Endodermal cell (in vitro differentiated cells): ENCODE measurements around the gene RADX. TPM values are rescaled to one million over a fixed set of nuclear protein-coding genes. Genes with fewer than 3 reads are reported as not detected.

Source experiments
- DNase-seq: peaks from one replicate; pipeline ENCODE4 v3.0.0-alpha.2; 2017
- H3K27ac ChIP-seq: 2 replicates; pipeline ENCODE4 v1.5.1; 2013; ENCODE audit warnings: mild to moderate bottlenecking, low read depth, low read length, moderate library complexity
- H3K27me3 ChIP-seq: 2 replicates; pipeline ENCODE4 v1.6.1; 2013; ENCODE audit warnings: mild to moderate bottlenecking, low read length, moderate library complexity; ENCODE audit not compliant: insufficient read depth, control insufficient read depth, poor library complexity, severe bottlenecking
- H3K36me3 ChIP-seq: 2 replicates; pipeline ENCODE4 v1.7.0; 2013; ENCODE audit warnings: mild to moderate bottlenecking, low read length, moderate library complexity; ENCODE audit not compliant: control insufficient read depth, insufficient read depth
- H3K4me1 ChIP-seq: one replicate; pipeline ENCODE4 v1.7.0; 2013; ENCODE audit warnings: low read length; ENCODE audit not compliant: control insufficient read depth, insufficient read depth
- H3K4me3 ChIP-seq: 2 replicates; pipeline ENCODE4 v1.5.1; 2013; ENCODE audit warnings: mild to moderate bottlenecking, low read length, moderate library complexity
- H3K9ac ChIP-seq: 2 replicates; pipeline ENCODE4 v1.6.1; 2013; ENCODE audit warnings: mild to moderate bottlenecking, low read length, moderate library complexity; ENCODE audit not compliant: poor library complexity, severe bottlenecking; ENCODE audit errors: extremely low read depth
- H3K9me3 ChIP-seq: 2 replicates; pipeline ENCODE4 v1.6.1; 2013; ENCODE audit warnings: mild to moderate bottlenecking, low read length, moderate library complexity; ENCODE audit not compliant: control insufficient read depth
- H3K27ac Mint-ChIP-seq: 2 replicates; pipeline ENCODE4 v1.8.0; 2020; ENCODE audit warnings: mixed read lengths
- H3K27me3 Mint-ChIP-seq: 2 replicates; pipeline ENCODE4 v1.8.0; 2021; ENCODE audit warnings: mild to moderate bottlenecking, mixed read lengths; ENCODE audit not compliant: insufficient read depth
- H3K36me3 Mint-ChIP-seq: 2 replicates; pipeline ENCODE4 v1.8.0; 2020; ENCODE audit warnings: low read depth, mixed read lengths
- H3K4me1 Mint-ChIP-seq: 2 replicates; pipeline ENCODE4 v1.8.0; 2020; ENCODE audit warnings: mixed read lengths
- H3K4me3 Mint-ChIP-seq: 2 replicates; pipeline ENCODE4 v1.8.0; 2020; ENCODE audit warnings: mild to moderate bottlenecking, moderate library complexity, mixed read lengths
- H3K9me3 Mint-ChIP-seq: 2 replicates; pipeline ENCODE4 v1.8.0; 2020; ENCODE audit warnings: mild to moderate bottlenecking, mixed read lengths
- WGBS, 2 experiments: methylation state at CpG; one replicate each; pipeline versions ENCODE4 v1.1.5 to v1.1.7; 2013; ENCODE audit warnings: missing lambda C conversion rate in 2 of 2, mixed read lengths in 1 of 2; ENCODE audit not compliant: insufficient coverage in 1 of 2, insufficient read length in 1 of 2; 5-methylcytosine and 5-hydroxymethylcytosine counted together
- total RNA-seq, 2 donors: library from RNA; stranded (reverse); fragmentation: NEBNext Ultra II Directional in 1 of 2; extraction: Animal tissue kit (Norgen Biotek cat#: 25700) in 1 of 2; gene quantifications; 2 replicates in 1 of 2; 3 replicates in 1 of 2; pipeline ENCODE4 v1.2.1, GENCODE V29; 2021
- TF ChIP-seq, protein P1 (sequence below): fragments of 200-600 bp; sonication (generic); conservative IDR thresholded peaks from 2 replicates; pipeline ENCODE4 v1.5.0; 2021; ENCODE audit warnings: antibody characterized with exemption, mild to moderate bottlenecking

Gene RADX
- total RNA-seq, 2 donors from 2014 or later = 0.40 to 4.3 TPM

- no peak overlapping the region for H3K4me3 ChIP-seq
- Mint-ChIP-seq H3K4me3 (no peak overlapping the region), H3K36me3 (no peaks in the 10 kb centered on the region), H3K4me1 (peaks cover 8% of the 10 kb centered on the region), H3K27ac (no peak overlapping the region), H3K27me3 (peaks cover 2% of the 10 kb centered on the region), H3K9me3 (peaks cover 39% of the 10 kb centered on the region)
- TF ChIP-seq, protein P1, sequence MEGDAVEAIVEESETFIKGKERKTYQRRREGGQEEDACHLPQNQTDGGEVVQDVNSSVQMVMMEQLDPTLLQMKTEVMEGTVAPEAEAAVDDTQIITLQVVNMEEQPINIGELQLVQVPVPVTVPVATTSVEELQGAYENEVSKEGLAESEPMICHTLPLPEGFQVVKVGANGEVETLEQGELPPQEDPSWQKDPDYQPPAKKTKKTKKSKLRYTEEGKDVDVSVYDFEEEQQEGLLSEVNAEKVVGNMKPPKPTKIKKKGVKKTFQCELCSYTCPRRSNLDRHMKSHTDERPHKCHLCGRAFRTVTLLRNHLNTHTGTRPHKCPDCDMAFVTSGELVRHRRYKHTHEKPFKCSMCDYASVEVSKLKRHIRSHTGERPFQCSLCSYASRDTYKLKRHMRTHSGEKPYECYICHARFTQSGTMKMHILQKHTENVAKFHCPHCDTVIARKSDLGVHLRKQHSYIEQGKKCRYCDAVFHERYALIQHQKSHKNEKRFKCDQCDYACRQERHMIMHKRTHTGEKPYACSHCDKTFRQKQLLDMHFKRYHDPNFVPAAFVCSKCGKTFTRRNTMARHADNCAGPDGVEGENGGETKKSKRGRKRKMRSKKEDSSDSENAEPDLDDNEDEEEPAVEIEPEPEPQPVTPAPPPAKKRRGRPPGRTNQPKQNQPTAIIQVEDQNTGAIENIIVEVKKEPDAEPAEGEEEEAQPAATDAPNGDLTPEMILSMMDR = no peak
- H3K4me1 ChIP-seq = no peaks in the 10 kb centered on the region
- H3K27me3 ChIP-seq = no peaks in the 10 kb centered on the region
- no peak overlapping the region for H3K27ac ChIP-seq
- H3K36me3 ChIP-seq = no peaks in the 10 kb centered on the region
- no peak overlapping the region for H3K9ac ChIP-seq
- H3K9me3 ChIP-seq = no peaks in the 10 kb centered on the region
- no peak for DNase-seq
- 80 to 91% methylated on average over 1 to 7 of the region's 7 CpGs for WGBS, 2 experiments
Observed at GRCh38 chrX:106692425-106693065, 80.8 kb downstream of the RADX start.

DNA sequence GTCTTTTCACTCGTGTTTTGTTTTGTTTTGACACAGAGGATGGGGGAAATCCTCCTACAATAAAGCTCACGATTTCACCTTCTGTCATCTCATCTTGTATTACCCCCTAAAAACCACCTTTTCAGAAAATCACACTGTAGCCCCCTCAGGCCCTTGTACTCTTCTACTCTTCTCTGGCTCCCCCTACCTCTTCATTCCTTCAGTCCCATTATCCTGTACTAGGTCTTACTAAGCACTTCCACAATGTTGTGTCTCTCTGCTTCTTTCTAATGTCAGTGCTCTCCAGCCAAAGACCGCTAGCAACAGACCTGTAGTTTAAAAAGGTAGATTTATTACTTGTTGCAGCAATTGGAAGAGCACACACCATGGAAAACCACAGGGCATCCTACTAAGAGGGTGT, 84.7 kb downstream of the RADX start:
- Mint-ChIP-seq H3K27me3 (peaks cover 2% of the 10 kb centered on the region), H3K9me3 (peaks cover 29% of the 10 kb centered on the region), H3K4me3 (no peak overlapping the region), H3K36me3 (no peaks in the 10 kb centered on the region), H3K4me1 (peaks cover 8% of the 10 kb centered on the region), H3K27ac (no peak overlapping the region)
- 40 to 86% methylated on average over 1 to 2 of the region's 3 CpGs for WGBS, 2 experiments
- no peak for DNase-seq
- H3K4me3 ChIP-seq = no peak overlapping the region
- H3K27ac ChIP-seq = no peak overlapping the region
- H3K9me3 ChIP-seq = no peaks in the 10 kb centered on the region
- no peaks in the 10 kb centered on the region for H3K27me3 ChIP-seq
- TF ChIP-seq, protein P1 = peak; percentile 41
- no peaks in the 10 kb centered on the region for H3K4me1 ChIP-seq
- H3K36me3 ChIP-seq = no peaks in the 10 kb centered on the region
- no peak overlapping the region for H3K9ac ChIP-seq

DNA sequence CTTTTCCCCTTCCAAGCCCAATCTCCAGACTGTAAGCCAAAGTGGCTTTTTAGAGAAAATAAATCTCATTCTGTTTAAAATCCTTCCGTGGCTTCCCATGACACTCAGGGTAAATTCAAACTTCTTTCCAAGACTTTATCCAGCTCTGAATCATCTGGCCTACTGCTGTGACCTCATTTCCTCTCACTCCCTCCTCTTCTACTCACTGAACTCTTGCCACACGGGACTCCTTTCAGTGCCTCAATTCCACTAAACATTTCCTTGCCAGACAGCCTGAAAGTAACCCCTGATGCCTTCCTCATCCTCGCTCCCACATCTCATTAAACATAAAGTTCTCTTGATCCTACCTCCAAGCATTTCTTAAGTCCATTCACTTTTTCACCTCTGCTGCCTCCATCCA, 86.9 kb downstream of the RADX start:
- H3K4me1 ChIP-seq = no peaks in the 10 kb centered on the region
- H3K27me3 ChIP-seq = no peaks in the 10 kb centered on the region
- Mint-ChIP-seq H3K27me3 (peaks cover 2% of the 10 kb centered on the region), H3K4me1 (no peaks in the 10 kb centered on the region), H3K4me3 (no peak overlapping the region), H3K27ac (no peak overlapping the region), H3K36me3 (no peaks in the 10 kb centered on the region), H3K9me3 (peaks cover 22% of the 10 kb centered on the region)
- H3K27ac ChIP-seq = no peak overlapping the region
- no peak overlapping the region for H3K9ac ChIP-seq
- TF ChIP-seq, protein P1 = no peak
- no peak for DNase-seq
- no peaks in the 10 kb centered on the region for H3K36me3 ChIP-seq
- H3K9me3 ChIP-seq = no peaks in the 10 kb centered on the region
- no peak overlapping the region for H3K4me3 ChIP-seq
- WGBS, 2 experiments = 80% methylated on average over 3 of the region's 3 CpGs; no CpG with 5 or more reads in 1 of the 2 experiments
